Pancreas (tissue), 10 donors: Measurements from ENCODE around the gene IL12RB2. TPM values are rescaled to one million over a fixed set of nuclear protein-coding genes. Genes with fewer than 3 reads are reported as not detected.

ENCODE experiments used
- ATAC-seq, 4 donors: fragments of 200-7000 bp; cut with Tn5 transposase; one replicate each; pipeline versions ENCODE4 v1.8.0 to v1.9.1; 2020; ENCODE audit warnings: mild to moderate bottlenecking in 4 of 4, moderate library complexity in 4 of 4
- DNase-seq, 6 donors: peaks; one replicate each; pipeline ENCODE4 v3.0.0-alpha.2; 2020
- FAIRE-seq: peaks from 2 replicates; lab custom pipeline; 2012; peaks lifted over from hg19 to GRCh38; lab: Jason Lieb, UNC
- H3K27ac ChIP-seq, 4 donors: fragments of 200-600 bp; sonication (generic); 1 replicate in 3 of 4; 2 replicates in 1 of 4; pipeline versions ENCODE4 v1.5.0 to v1.8.0; 2020
- H3K27me3 ChIP-seq, 4 donors: fragments of 200-600 bp; one replicate each; pipeline ENCODE4 v1.8.0; 2021
- H3K36me3 ChIP-seq, 3 donors: fragments of 200-600 bp; sonication (generic) in 1 of 3; one replicate each; pipeline versions ENCODE4 v1.5.0 to v1.8.0; 2020 to 2021
- H3K4me1 ChIP-seq, 3 donors: fragments of 200-600 bp; one replicate each; pipeline ENCODE4 v1.8.0; 2021
- H3K4me3 ChIP-seq, 4 donors: fragments of 200-600 bp; sonication (generic) in 2 of 4; one replicate each; pipeline versions ENCODE4 v1.5.0 to v1.8.0; 2020 to 2021
- H3K9me3 ChIP-seq, 4 donors: fragments of 200-600 bp; one replicate each; pipeline ENCODE4 v1.8.0; 2021
- WGBS, 2 donors: extraction: QIAGEN DNeasy Blood & Tissue Kit; methylation state at CpG; one replicate each; pipeline ENCODE4 v1.1.7; 2013; 5-methylcytosine and 5-hydroxymethylcytosine counted together
- intact Hi-C, 3 donors: fragments of 100-400 bp; cut with DNase I; formaldehyde crosslinking; loops; one replicate each; pipeline versions ENCODE4 v1.11.1 to v1.14.2; 2022
- polyA plus RNA-seq, 2 donors: library from polyadenylated mRNA; stranded (reverse); fragments of 200-250 nt; gene quantifications; one replicate each; pipeline ENCODE4 v1.2.3, GENCODE V29; 2013
- total RNA-seq, 6 donors: library from RNA; stranded (reverse); fragmentation: NEBNext Ultra II Directional in 4 of 6; extraction: Animal tissue kit (Norgen Biotek cat#: 25700) in 4 of 6; gene quantifications; one replicate each; pipeline versions ENCODE4 v1.2.1 to v1.2.4, GENCODE V29; 2021 to 2023
- TF ChIP-seq, protein P1 (sequence below), 4 donors: fragments of 200-600 bp; sonication (generic) in 3 of 4; IDR thresholded peaks; one replicate each; pipeline versions ENCODE4 v1.5.0 to v1.8.0; 2021; ENCODE audit warnings: antibody characterized with exemption in 4 of 4
- donor health status: healthy with polysubstance abuse.
- donor health status: DM: no; HTN: no; CAD: no; lungs with moderate emphysema.
- donor health status: DM: no; HTN: no; CAD: no.
- donor health status: control.
- donor health status: control.
- donor health status: Bipolar disorder and iron deficiency.
- donor health status: DM: yes; HTN: yes; CAD: no.
- donor health status: DM: no; HTN: no; CAD: no.
- donor health status: DM: no; HTN: no; CAD: no.
- donor health status: DM: yes; HTN: yes; CAD: no.

Gene IL12RB2
- total and polyA plus RNA-seq, 8 donors, result 0.65 to 5.0 (median 2.7) TPM

DNA sequence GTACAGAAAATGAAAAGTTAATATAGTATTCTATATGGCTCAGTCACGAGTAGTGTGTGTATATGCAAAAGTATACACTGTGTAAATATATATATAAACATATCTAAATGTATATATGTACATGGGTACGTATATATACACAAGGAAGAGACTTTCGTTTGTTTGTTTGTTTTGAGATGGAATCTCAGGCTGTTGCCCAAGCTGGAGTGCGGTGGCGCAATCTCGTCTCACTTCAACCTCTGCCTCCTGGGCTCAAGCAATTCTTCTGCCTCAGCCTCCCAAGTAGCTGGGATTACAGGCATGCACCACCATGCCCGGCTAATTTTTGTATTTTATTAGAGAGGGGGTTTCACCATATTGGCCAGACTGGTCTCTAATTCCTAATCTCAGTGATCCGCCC is 16.4 kb downstream of the IL12RB2 start:
- TF ChIP-seq, protein P1, sequence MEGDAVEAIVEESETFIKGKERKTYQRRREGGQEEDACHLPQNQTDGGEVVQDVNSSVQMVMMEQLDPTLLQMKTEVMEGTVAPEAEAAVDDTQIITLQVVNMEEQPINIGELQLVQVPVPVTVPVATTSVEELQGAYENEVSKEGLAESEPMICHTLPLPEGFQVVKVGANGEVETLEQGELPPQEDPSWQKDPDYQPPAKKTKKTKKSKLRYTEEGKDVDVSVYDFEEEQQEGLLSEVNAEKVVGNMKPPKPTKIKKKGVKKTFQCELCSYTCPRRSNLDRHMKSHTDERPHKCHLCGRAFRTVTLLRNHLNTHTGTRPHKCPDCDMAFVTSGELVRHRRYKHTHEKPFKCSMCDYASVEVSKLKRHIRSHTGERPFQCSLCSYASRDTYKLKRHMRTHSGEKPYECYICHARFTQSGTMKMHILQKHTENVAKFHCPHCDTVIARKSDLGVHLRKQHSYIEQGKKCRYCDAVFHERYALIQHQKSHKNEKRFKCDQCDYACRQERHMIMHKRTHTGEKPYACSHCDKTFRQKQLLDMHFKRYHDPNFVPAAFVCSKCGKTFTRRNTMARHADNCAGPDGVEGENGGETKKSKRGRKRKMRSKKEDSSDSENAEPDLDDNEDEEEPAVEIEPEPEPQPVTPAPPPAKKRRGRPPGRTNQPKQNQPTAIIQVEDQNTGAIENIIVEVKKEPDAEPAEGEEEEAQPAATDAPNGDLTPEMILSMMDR (IDR thresholded peaks at IDR 0.05), result no peak
- FAIRE-seq (no peak), ATAC-seq (no peak), DNase-seq (no peak)
- Histone ChIP-seq H3K9me3 (no peaks in the 10 kb centered on the region), H3K4me3 (no peak overlapping the region), H3K36me3 (no peaks in the 10 kb centered on the region), H3K27ac (no peak overlapping the region), H3K4me1 (no peaks in the 10 kb centered on the region), H3K27me3 (no peaks in the 10 kb centered on the region)
- intact Hi-C loops, result no loop called here
- 91 to 95% methylated on average over 8 of the region's 8 CpGs for WGBS, 2 donors

DNA sequence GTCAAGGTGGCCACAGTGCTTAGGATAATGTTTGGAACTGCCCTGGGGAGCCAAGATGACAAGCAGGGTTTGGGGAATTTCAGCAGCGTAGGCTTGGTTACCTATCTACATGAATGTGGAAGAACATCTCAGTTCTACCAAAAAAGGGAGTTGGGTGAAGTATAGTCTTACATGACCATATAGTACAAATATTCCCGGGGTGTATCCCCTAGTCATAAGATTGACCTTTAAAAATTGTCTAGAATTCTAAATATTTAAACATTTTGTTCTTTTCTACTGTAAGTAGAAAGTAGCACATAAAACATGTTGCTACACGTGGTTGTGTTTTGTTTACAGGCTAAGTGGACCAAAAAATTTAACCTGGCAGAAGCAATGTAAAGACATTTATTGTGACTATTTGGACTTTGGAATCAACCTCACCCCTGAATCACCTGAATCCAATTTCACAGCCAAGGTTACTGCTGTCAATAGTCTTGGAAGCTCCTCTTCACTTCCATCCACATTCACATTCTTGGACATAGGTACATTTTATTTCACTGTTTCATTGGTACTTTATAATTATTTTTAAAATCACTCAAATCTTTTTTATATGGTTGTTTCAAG is 20.3 kb downstream of the IL12RB2 start:
- FAIRE-seq (no peak), ATAC-seq (no peak), DNase-seq (no peak)
- intact Hi-C loops, result no loop called here
- 76 to 84% methylated on average over 3 of the region's 3 CpGs for WGBS, 2 donors
- H3K27me3 ChIP-seq, result no peaks in the 10 kb centered on the region
- H3K36me3 ChIP-seq, result no peaks in the 10 kb centered on the region
- H3K9me3 ChIP-seq, result no peaks in the 10 kb centered on the region
- no peak overlapping the region for H3K27ac ChIP-seq
- TF ChIP-seq, protein P1 (IDR thresholded peaks at IDR 0.05), result no peak
- no peak overlapping the region for H3K4me3 ChIP-seq
- no peaks in the 10 kb centered on the region for H3K4me1 ChIP-seq

DNA sequence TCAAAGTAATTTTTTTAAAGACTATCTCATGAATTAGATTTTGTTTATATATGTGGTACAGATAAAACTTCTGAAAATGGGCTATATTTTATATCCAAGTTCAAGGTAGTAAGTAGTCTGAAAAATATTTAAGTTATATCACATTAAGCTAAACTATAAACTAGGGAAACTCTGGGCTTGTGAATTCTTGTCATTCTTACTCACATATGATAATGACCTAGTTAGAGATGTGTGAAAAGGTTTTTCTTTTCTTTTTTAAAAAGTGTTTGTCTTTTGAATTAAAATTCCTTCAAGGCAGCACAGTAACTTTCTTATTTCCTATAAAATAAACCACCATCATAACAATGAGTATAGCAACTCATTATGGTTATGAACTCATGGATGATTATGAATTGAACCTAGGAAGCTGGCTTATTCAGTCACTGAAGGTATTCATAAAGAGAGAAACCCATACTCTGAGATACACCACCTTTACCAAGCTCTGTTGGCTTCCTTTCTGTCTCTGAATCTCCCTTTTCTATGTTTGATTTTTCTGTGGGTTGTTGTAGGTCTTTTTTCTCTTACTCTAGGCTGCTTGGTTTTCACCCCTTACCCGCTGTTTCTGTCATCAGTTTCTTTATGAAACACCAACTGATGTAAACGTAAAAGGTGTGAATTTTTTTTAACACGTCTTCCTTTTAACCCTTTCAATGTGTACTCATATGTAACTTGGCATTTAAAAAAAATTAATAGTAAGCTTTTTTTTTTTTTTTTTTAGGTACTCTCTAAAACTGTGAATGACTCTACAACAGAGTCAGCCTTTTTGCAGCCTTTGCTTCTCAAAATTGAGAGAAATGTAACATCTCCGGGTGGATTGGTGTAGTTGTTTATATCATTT is 25.2 kb downstream of the IL12RB2 start:
- Histone ChIP-seq H3K27ac (no peak overlapping the region), H3K9me3 (no peaks in the 10 kb centered on the region), H3K27me3 (no peaks in the 10 kb centered on the region), H3K4me1 (no peaks in the 10 kb centered on the region), H3K36me3 (no peaks in the 10 kb centered on the region), H3K4me3 (no peak overlapping the region)
- DNase-seq (no peak), FAIRE-seq (no peak), ATAC-seq (no peak)
- intact Hi-C loops, result no loop called here
- 78% methylated on average over 4 of the region's 4 CpGs for WGBS, 2 donors
- TF ChIP-seq, protein P1 (IDR thresholded peaks at IDR 0.05), result no peak

DNA sequence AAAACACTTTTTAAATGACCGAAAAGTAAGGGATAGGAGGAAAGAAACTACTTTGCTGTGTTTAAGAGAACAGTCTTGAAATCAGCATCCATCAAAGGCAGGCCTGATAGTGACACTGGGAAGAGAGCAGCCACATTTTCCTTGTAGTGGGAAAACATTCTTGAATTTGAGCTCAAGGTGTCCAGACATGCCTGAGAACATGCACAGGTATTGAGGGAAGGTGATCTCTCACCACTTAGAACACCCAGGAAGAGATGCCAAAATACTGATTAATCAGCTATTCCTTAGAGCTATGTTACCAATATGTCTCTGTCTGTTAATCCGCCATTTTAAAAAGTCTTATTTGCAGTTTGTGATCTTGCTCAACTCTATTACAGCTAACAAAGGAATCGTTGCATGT is 25.9 kb downstream of the IL12RB2 start:
- ATAC-seq (no peak), DNase-seq (no peak), FAIRE-seq (no peak)
- no peaks in the 10 kb centered on the region for H3K36me3 ChIP-seq
- H3K27me3 ChIP-seq, result no peaks in the 10 kb centered on the region
- no peaks in the 10 kb centered on the region for H3K9me3 ChIP-seq
- TF ChIP-seq, protein P1 (IDR thresholded peaks at IDR 0.05), result no peak
- H3K4me1 ChIP-seq, result no peaks in the 10 kb centered on the region
- intact Hi-C loops, result no loop called here
- 80 to 93% methylated on average over 3 of the region's 3 CpGs for WGBS, 2 donors
- H3K27ac ChIP-seq, result no peak overlapping the region
- H3K4me3 ChIP-seq, result no peak overlapping the region

DNA sequence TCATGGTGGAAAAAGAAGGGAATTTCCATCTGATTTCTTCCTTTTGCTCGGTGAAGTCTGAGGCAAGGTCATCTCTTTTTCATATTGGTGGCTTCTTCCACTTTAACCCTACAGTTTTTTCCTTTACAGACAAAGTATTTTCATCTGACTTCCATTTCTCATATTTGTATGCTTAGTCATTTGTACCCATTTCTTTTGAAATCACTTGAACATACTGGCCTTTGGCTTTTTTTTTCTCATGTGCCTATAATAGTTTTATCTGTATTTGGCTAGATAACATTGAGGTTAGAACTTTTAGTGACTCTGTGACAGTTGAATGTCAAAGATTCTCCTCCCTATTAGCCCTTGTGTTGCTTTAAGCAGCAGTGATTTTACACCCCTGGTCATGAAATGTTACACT is 27.7 kb downstream of the IL12RB2 start:
- no peaks in the 10 kb centered on the region for H3K36me3 ChIP-seq
- FAIRE-seq, result no peak
- no peak overlapping the region for H3K4me3 ChIP-seq
- no peaks in the 10 kb centered on the region for H3K4me1 ChIP-seq
- H3K9me3 ChIP-seq, result no peaks in the 10 kb centered on the region
- TF ChIP-seq, protein P1 (IDR thresholded peaks at IDR 0.05), result no peak
- DNase-seq, result no peak
- WGBS, 2 donors, result 78 to 95% methylated on average over 1 of the region's 1 CpG
- no peak overlapping the region for H3K27ac ChIP-seq
- no peaks in the 10 kb centered on the region for H3K27me3 ChIP-seq
- intact Hi-C loops, result no loop called here
- ATAC-seq, result no peak
